Kidney (tissue), 14 donors: ENCODE results near the gene CHN2. TPM values are rescaled to one million over a fixed set of nuclear protein-coding genes. Genes with fewer than 3 reads are reported as not detected.

Experiments used
- DNase-seq, 5 donors: peaks; one replicate each; pipeline ENCODE4 v3.0.0-alpha.2; 2013 to 2020
- FAIRE-seq: peaks from 2 replicates; lab custom pipeline; 2012; peaks lifted over from hg19 to GRCh38; lab: Jason Lieb, UNC
- H3K27ac ChIP-seq, 2 donors: one replicate each; pipeline ENCODE4 v1.7.0; 2013; ENCODE audit warnings: low read depth in 2 of 2, low read length in 2 of 2, inconsistent platforms in 1 of 2
- H3K27me3 ChIP-seq: one replicate; pipeline ENCODE4 v1.7.1; 2013; ENCODE audit warnings: low read length, inconsistent platforms; ENCODE audit not compliant: control insufficient read depth, insufficient read depth
- H3K36me3 ChIP-seq, 3 donors: one replicate each; pipeline versions ENCODE4 v1.7.0 to v1.7.1; 2013; ENCODE audit warnings: low read length in 3 of 3, control low read depth in 1 of 3, inconsistent platforms in 1 of 3; ENCODE audit not compliant: insufficient read depth in 3 of 3, control insufficient read depth in 2 of 3
- H3K4me1 ChIP-seq, 3 donors: one replicate each; pipeline versions ENCODE4 v1.7.0 to v1.7.1; 2013; ENCODE audit warnings: low read length in 3 of 3, inconsistent platforms in 1 of 3, low read depth in 1 of 3; ENCODE audit not compliant: control insufficient read depth in 2 of 3, insufficient read depth in 2 of 3
- H3K4me3 ChIP-seq, 3 donors: one replicate each; pipeline versions ENCODE4 v1.7.0 to v1.8.1; 2013; ENCODE audit warnings: low read length in 3 of 3, control low read depth in 1 of 3, inconsistent platforms in 1 of 3
- H3K9ac ChIP-seq, 3 donors: one replicate each; pipeline versions ENCODE4 v1.7.0 to v1.7.1; 2013; ENCODE audit warnings: low read length in 3 of 3, control low read depth in 1 of 3, inconsistent platforms in 1 of 3
- H3K9me3 ChIP-seq, 3 donors: one replicate each; pipeline versions ENCODE4 v1.7.0 to v1.7.1; 2013; ENCODE audit warnings: low read length in 3 of 3, control low read depth in 1 of 3, inconsistent platforms in 1 of 3; ENCODE audit not compliant: control insufficient read depth in 2 of 3, insufficient read depth in 1 of 3
- CTCF ChIP-seq: IDR thresholded peaks from 3 replicates; pipeline ENCODE4 v1.5.1; 2012; ENCODE audit warnings: mild to moderate bottlenecking, moderate library complexity, borderline replicate concordance; ENCODE audit not compliant: insufficient read depth; ENCODE audit errors: extremely low read depth
- intact Hi-C: fragments of 100-400 bp; cut with DNase I; formaldehyde crosslinking; loops from one replicate; pipeline ENCODE4 v1.11.1; 2022
- polyA plus RNA-seq: library from polyadenylated mRNA; stranded (reverse); fragments of 350-450 nt; fragmentation: Illumina TruSeq; extraction: RNeasy Lipid Tissue Mini Kit (QIAGEN cat#74804); gene quantifications from one replicate; pipeline ENCODE4 v1.2.3, GENCODE V29; 2014; ENCODE audit warnings: low read depth, low replicate concordance; ENCODE audit not compliant: insufficient read depth
- total RNA-seq: library from RNA; stranded (reverse); fragmentation: NEBNext Ultra II Directional; extraction: Animal tissue kit (Norgen Biotek cat#: 25700); gene quantifications from one replicate; pipeline ENCODE4 v1.2.1, GENCODE V29; 2021
- donor health status: control.
- donor health status: control.
- donor health status: control.
- donor health status: control.
- donor health status: control.
- donor health status: DM: yes; HTN: yes; CAD: no.
- donor health status: Normal renal cell carcinoma (clear cell type).

The CHN2 gene
- total and polyA plus RNA-seq, 2 donors from 2014 or later, result 7.4 to 22.5 TPM

GRCh38 chr7:29467193-29467926 is 272.8 kb downstream of the CHN2 start:
- intact Hi-C loops, result no loop called here
- Histone ChIP-seq H3K9me3 (no peaks in the 10 kb centered on the region), H3K36me3 (no peaks in the 10 kb centered on the region), H3K4me3 (no peak overlapping the region), H3K4me1 (peaks cover 0 to 3% (median 0%) of the 10 kb centered on the region in 3 donors), H3K27me3 (no peaks in the 10 kb centered on the region), H3K27ac (no peak overlapping the region), H3K9ac (no peak overlapping the region)
- TF ChIP-seq CTCF, result no peak
- FAIRE-seq, result no peak
- DNase-seq, result no peak

- TF ChIP-seq CTCF, result no peak
- no peak for DNase-seq
- H3K4me3 ChIP-seq, result no peak overlapping the region
- FAIRE-seq, result no peak
- no peaks in the 10 kb centered on the region for H3K9me3 ChIP-seq
- intact Hi-C loops, result no loop called here
- H3K9ac ChIP-seq, result no peak overlapping the region
- no peaks in the 10 kb centered on the region for H3K36me3 ChIP-seq
- H3K27ac ChIP-seq, result no peak overlapping the region
- H3K27me3 ChIP-seq, result no peaks in the 10 kb centered on the region
- peaks cover 0 to 3% (median 0%) of the 10 kb centered on the region in 3 donors for H3K4me1 ChIP-seq
Measured at GRCh38 chr7:29468196-29468595, 273.6 kb downstream of the CHN2 start.

- no peak for FAIRE-seq
Measured at GRCh38 chr7:29469281-29469680, 274.7 kb downstream of the CHN2 start.

More at GRCh38 chr7:29469281-29469680, 274.7 kb downstream of the CHN2 start:
- no peak for DNase-seq
- no peak for TF ChIP-seq CTCF
- Histone ChIP-seq H3K4me3 (no peak overlapping the region), H3K27ac (no peak overlapping the region), H3K4me1 (peaks cover 0 to 3% (median 0%) of the 10 kb centered on the region in 3 donors), H3K27me3 (no peaks in the 10 kb centered on the region), H3K9ac (no peak overlapping the region), H3K9me3 (no peaks in the 10 kb centered on the region), H3K36me3 (no peaks in the 10 kb centered on the region)
- intact Hi-C loops, result no loop called here
